K562 (cell line): ENCODE results near the gene GTF2I. TPM values are rescaled to one million over a fixed set of nuclear protein-coding genes. Genes with fewer than 3 reads are reported as not detected.

Experiments
- CUX1 ChIP-seq: fragments of 200-800 bp; sonication (Bioruptor generic); IDR thresholded peaks from 2 replicates; pipeline ENCODE4 v1.6.1; 2016; ENCODE audit warnings: missing genetic modification characterization, missing compliant biosample characterization
- E2F1 ChIP-seq: sonication (generic); formaldehyde crosslinking; IDR thresholded peaks from 2 replicates; pipeline ENCODE4 v1.8.1; 2023; ENCODE audit warnings: mild to moderate bottlenecking, missing genetic modification reagents, moderate library complexity
- MEF2D ChIP-seq: conservative IDR thresholded peaks from 2 replicates; pipeline ENCODE4 v1.6.1; 2016; ENCODE audit warnings: low read depth, missing genetic modification characterization, missing compliant biosample characterization
- RBM22 ChIP-seq: fragments of 200-400 bp; formaldehyde crosslinking; IDR thresholded peaks from 2 replicates; pipeline ENCODE4 v1.6.1; 2018; ENCODE audit warnings: low read length, low read depth; ENCODE audit not compliant: poor library complexity, severe bottlenecking
- RFX7 ChIP-seq: fragments of 250-450 bp; sonication (Bioruptor Pico); IDR thresholded peaks from 2 replicates; pipeline ENCODE4 v1.5.1; 2021; ENCODE audit warnings: mild to moderate bottlenecking
- SAP30 ChIP-seq: fragments of 200-600 bp; sonication (generic); IDR thresholded peaks from 2 replicates; pipeline ENCODE4 v1.6.1; 2012; ENCODE audit warnings: borderline replicate concordance, low read depth, mild to moderate bottlenecking, moderate library complexity, low read length, control low read depth, inconsistent platforms; ENCODE audit not compliant: insufficient read depth, poor library complexity, severe bottlenecking
- SMAD3 ChIP-seq: fragments of 450-650 bp; formaldehyde crosslinking; conservative IDR thresholded peaks from 2 replicates; pipeline ENCODE4 v1.4.0; 2020; ENCODE audit warnings: mild to moderate bottlenecking
- SP1 ChIP-seq: sonication (generic); formaldehyde crosslinking; IDR thresholded peaks from 2 replicates; pipeline ENCODE4 v1.8.1; 2022; ENCODE audit warnings: mild to moderate bottlenecking, missing genetic modification reagents
- TAF1 ChIP-seq: IDR thresholded peaks from 2 replicates; pipeline ENCODE4 v1.6.1; 2011; ENCODE audit warnings: mild to moderate bottlenecking, low read length, moderate library complexity; ENCODE audit not compliant: insufficient read depth, control insufficient read depth, severe bottlenecking; ENCODE audit errors: extremely low read depth
- TRIM28 ChIP-seq: fragments of 450-650 bp; IDR thresholded peaks from 2 replicates; pipeline ENCODE4 v1.6.1; 2017
- ZFP1 ChIP-seq: fragments of 450-650 bp; formaldehyde crosslinking; IDR thresholded peaks from 2 replicates; pipeline ENCODE4 v1.4.0; 2020; ENCODE audit warnings: mild to moderate bottlenecking, mixed read lengths
- ZNF232 ChIP-seq: sonication (generic); formaldehyde crosslinking; IDR thresholded peaks from 2 replicates; pipeline ENCODE4 v1.8.0; 2022; ENCODE audit warnings: mild to moderate bottlenecking, missing genetic modification reagents
- ZNF592 ChIP-seq: fragments of 450-650 bp; IDR thresholded peaks from 2 replicates; pipeline ENCODE4 v1.6.1; 2017; ENCODE audit warnings: antibody characterized with exemption, mild to moderate bottlenecking
- polyA plus RNA-seq, 8 experiments: library from polyadenylated mRNA; depleted of rRNA in 4 of 8; stranded (reverse) in 5 of 8; unstranded in 3 of 8; fragments of >200 nt; fragmentation: Nextera tagmentation in 2 of 8; fragmentation: Illumina TruSeq in 1 of 8; extraction: Ambion mirVana in 2 of 8; extraction: Trizol in 1 of 8; gene quantifications; 2 replicates each; pipeline versions ENCODE4 v1.2.1 to v1.2.3, GENCODE V29; 2011 to 2014; ENCODE audit warnings: inconsistent platforms in 1 of 8, missing spikeins in 1 of 8
- total RNA-seq, 7 experiments: library from RNA; depleted of rRNA in 6 of 7; stranded (reverse); fragments of >200 nt in 6 of 7; fragmentation: Illumina TruSeq in 2 of 7; extraction: Trizol in 2 of 7; gene quantifications; 2 replicates each; pipeline versions ENCODE4 v1.2.1 to v1.2.3, GENCODE V29; 2011 to 2021; ENCODE audit warnings: low replicate concordance in 1 of 7

GTF2I gene
- total and polyA plus RNA-seq, 9 of the 15 experiments (the other 6 are each of a cell fraction or from before 2014, with no cell fraction given), result 8.4 to 161 (median 90.0) TPM

- 0 out of 2 replicates have a peak, but pooled peaks have one; percentile 46 for TF ChIP-seq ZNF592
- no peak for TF ChIP-seq ZFP1
- TF ChIP-seq ZNF232, result peak; percentile 36; the same call in 1 of the 2 replicates
- TF ChIP-seq RBM22, result peak; percentile 79
- peak; percentile 42 for TF ChIP-seq SAP30
- 0 out of 2 replicates have a peak, but pooled peaks have one; percentile 40 for TF ChIP-seq TRIM28
- TF ChIP-seq E2F1, result no peak
- TF ChIP-seq RFX7 (CRISPR knock-in tag), result peak; percentile 78; the same call in 1 of the 2 replicates
- TF ChIP-seq MEF2D (tag), result no peak
- no peak for TF ChIP-seq CUX1
- TF ChIP-seq TAF1, result peak; percentile 82
- peak; percentile 72 for TF ChIP-seq SP1 (CRISPR knock-in tag)
- 0 out of 2 replicates have a peak, but pooled peaks have one; percentile 15 for TF ChIP-seq SMAD3 (CRISPR knock-in tag)
These were observed 454 bp upstream of the GTF2I start (continued) for GRCh38 chr7:74656837-74657691.
